ENCODE measurements around the gene TRIM14. TPM values are rescaled to one million over a fixed set of nuclear protein-coding genes. Genes with fewer than 3 reads are reported as not detected.

Gene TRIM14
- total and polyA plus RNA-seq, 2 of the 13 experiments (the other 11 are each of a cell fraction or from before 2014, with no cell fraction given) = 9.2 to 13.0 TPM

DNA sequence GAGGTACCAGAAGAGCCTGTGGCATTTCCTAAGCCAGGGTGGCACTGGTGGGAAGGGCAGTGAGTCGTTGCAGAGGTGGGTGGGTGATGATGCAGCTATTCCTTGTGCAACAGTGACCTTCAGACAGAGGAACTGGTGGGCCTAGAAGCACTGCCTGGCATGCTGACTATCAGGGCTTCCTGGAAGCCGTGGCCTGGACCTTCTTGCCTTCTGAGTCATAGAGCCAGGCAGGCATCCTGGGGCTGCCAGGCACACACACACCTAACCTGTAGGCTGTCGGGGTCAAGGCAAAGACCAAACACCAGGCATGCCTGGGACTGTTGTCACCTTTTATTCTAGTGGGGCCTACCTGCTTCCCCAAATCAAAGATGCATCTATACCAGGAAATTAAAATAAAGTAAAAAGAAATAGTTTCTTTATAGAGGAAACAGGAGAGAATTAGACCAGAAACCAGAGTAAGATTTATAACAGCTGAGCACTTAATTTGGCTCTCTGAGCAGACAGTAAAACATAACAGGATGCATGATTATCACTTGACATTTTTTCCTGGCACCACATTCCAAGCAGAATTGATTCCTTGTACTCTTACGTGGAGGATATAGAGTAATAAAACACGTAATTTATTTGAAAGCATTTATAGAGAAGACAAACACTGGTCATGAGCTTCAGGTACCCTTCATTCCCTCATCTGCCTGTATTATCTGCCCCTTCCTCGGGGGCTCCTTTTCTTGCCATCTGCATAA, 37.4 kb downstream of the TRIM14 start (continued):
- TF ChIP-seq IRF9 (CRISPR knock-in tag; IDR thresholded peaks at IDR 0.05; ENCODE audit: borderline replicate concordance) = no peak
- TF ChIP-seq SOX5 (CRISPR knock-in tag; IDR thresholded peaks at IDR 0.05; ENCODE audit: borderline replicate concordance) = no peak
- no peak for TF ChIP-seq GTF2F1 (IDR thresholded peaks at IDR 0.05; ENCODE audit: low read length)
- TF ChIP-seq, protein P1, sequence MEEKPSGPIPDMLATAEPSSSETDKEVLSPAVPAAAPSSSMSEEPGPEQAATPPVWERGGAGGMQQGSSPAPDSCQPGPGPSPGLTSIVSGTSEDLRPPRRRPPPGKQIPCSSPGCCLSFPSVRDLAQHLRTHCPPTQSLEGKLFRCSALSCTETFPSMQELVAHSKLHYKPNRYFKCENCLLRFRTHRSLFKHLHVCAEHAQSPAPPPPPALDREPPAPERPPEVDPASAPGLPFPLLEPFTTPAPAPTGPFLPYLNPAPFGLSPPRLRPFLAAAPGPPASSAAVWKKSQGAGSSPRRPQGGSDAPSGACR (CRISPR knock-in tag; IDR thresholded peaks at IDR 0.05) = no peak
- no peak for TF ChIP-seq ARID2 (CRISPR knock-in tag; IDR thresholded peaks at IDR 0.05; ENCODE audit: borderline replicate concordance)
- peak; percentile 91 for TF ChIP-seq FOSL2 (CRISPR knock-in tag; IDR thresholded peaks at IDR 0.05)
- TF ChIP-seq CREB1 (IDR thresholded peaks at IDR 0.05) = no peak
- no peak for TF ChIP-seq CREB1 (CRISPR knock-in tag; IDR thresholded peaks at IDR 0.05)
- TF ChIP-seq NR2F6 (IDR thresholded peaks at IDR 0.05) = peak; percentile 30; the same call in 1 of the 2 replicates
- peak; percentile 54; the same call in 1 of the 2 replicates for TF ChIP-seq NR2F6 (CRISPR knock-in tag; IDR thresholded peaks at IDR 0.05)
- no peak for TF ChIP-seq SPEN (CRISPR knock-in tag; IDR thresholded peaks at IDR 0.05; ENCODE audit: low read depth)
- TF ChIP-seq ATRX (CRISPR knock-in tag; IDR thresholded peaks at IDR 0.05; ENCODE audit: borderline replicate concordance) = no peak
- TF ChIP-seq, protein P2, sequence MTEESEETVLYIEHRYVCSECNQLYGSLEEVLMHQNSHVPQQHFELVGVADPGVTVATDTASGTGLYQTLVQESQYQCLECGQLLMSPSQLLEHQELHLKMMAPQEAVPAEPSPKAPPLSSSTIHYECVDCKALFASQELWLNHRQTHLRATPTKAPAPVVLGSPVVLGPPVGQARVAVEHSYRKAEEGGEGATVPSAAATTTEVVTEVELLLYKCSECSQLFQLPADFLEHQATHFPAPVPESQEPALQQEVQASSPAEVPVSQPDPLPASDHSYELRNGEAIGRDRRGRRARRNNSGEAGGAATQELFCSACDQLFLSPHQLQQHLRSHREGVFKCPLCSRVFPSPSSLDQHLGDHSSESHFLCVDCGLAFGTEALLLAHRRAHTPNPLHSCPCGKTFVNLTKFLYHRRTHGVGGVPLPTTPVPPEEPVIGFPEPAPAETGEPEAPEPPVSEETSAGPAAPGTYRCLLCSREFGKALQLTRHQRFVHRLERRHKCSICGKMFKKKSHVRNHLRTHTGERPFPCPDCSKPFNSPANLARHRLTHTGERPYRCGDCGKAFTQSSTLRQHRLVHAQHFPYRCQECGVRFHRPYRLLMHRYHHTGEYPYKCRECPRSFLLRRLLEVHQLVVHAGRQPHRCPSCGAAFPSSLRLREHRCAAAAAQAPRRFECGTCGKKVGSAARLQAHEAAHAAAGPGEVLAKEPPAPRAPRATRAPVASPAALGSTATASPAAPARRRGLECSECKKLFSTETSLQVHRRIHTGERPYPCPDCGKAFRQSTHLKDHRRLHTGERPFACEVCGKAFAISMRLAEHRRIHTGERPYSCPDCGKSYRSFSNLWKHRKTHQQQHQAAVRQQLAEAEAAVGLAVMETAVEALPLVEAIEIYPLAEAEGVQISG (CRISPR knock-in tag; IDR thresholded peaks at IDR 0.05) = no peak
- no peak for TF ChIP-seq NBN (conservative IDR thresholded peaks at IDR 0.05)
- TF ChIP-seq PRDM15 (CRISPR knock-in tag; IDR thresholded peaks at IDR 0.05) = peak; percentile 86
- no peak for TF ChIP-seq MTF1 (CRISPR knock-in tag; IDR thresholded peaks at IDR 0.05)
- TF ChIP-seq HNRNPL (IDR thresholded peaks at IDR 0.05; ENCODE audit: low read depth, low read length) = 0 out of 2 replicates have a peak, but pooled peaks have one; percentile 42
- TF ChIP-seq ZNF580 (CRISPR knock-in tag; IDR thresholded peaks at IDR 0.05; ENCODE audit: borderline replicate concordance, low read depth) = no peak
- no peak for TF ChIP-seq ZMYM4 (CRISPR knock-in tag; IDR thresholded peaks at IDR 0.05)
- TF ChIP-seq CEBPB (IDR thresholded peaks at IDR 0.05; ENCODE audit: borderline replicate concordance, low read depth, low read length) = peak; percentile 81
- no peak for TF ChIP-seq NRL (CRISPR knock-in tag; IDR thresholded peaks at IDR 0.05; ENCODE audit: borderline replicate concordance)
- TF ChIP-seq ZNF616 (CRISPR knock-in tag; IDR thresholded peaks at IDR 0.05; ENCODE audit: low read depth) = no peak
- TF ChIP-seq LBX2 (CRISPR knock-in tag; IDR thresholded peaks at IDR 0.05; ENCODE audit: borderline replicate concordance) = no peak

Measured in HepG2 (cell line).